Sigmoid colon (tissue), 7 donors: ENCODE data around the gene RHOB. TPM values are rescaled to one million over a fixed set of nuclear protein-coding genes. Genes with fewer than 3 reads are reported as not detected.
A peak's percentile ranks its signal among the peaks of the same experiment; 100 is the strongest.

Experiments used
- DNase-seq: peaks from one replicate; pipeline ENCODE4 v3.0.0-alpha.2; 2019
- H3K27ac ChIP-seq, 4 donors: fragments of 200-600 bp; sonication (generic); one replicate each; pipeline ENCODE4 v1.5.1; 2016 to 2019; ENCODE audit warnings: mild to moderate bottlenecking in 1 of 4
- H3K27me3 ChIP-seq, 3 donors: fragments of 200-600 bp; sonication (generic); one replicate each; pipeline ENCODE4 v1.5.1; 2019; ENCODE audit warnings: mild to moderate bottlenecking in 1 of 3
- H3K36me3 ChIP-seq, 4 donors: fragments of 200-600 bp; sonication (generic); one replicate each; pipeline ENCODE4 v1.5.1; 2016 to 2019
- H3K4me1 ChIP-seq, 4 donors: fragments of 200-600 bp; sonication (generic); one replicate each; pipeline ENCODE4 v1.5.1; 2017 to 2019
- H3K4me3 ChIP-seq, 4 donors: fragments of 200-600 bp; sonication (generic); one replicate each; pipeline ENCODE4 v1.5.1; 2017 to 2019; ENCODE audit warnings: mild to moderate bottlenecking in 2 of 4, moderate library complexity in 1 of 4
- H3K9me3 ChIP-seq, 4 donors: fragments of 200-600 bp in 3 of 4; sonication (generic) in 3 of 4; one replicate each; pipeline versions ENCODE4 v1.5.1 to v1.6.1; 2013 to 2019
- EP300 ChIP-seq, 4 donors: sonication (generic); formaldehyde crosslinking; IDR thresholded peaks; one replicate each; pipeline ENCODE4 v1.6.1; 2017; ENCODE audit warnings: antibody characterized with exemption in 4 of 4
- POLR2A ChIP-seq, 2 donors: fragments of 450-650 bp; IDR thresholded peaks; one replicate each; pipeline ENCODE4 v1.6.1; 2016; ENCODE audit warnings: antibody characterized with exemption in 2 of 2, mild to moderate bottlenecking in 2 of 2, moderate library complexity in 2 of 2
- POLR2AphosphoS5 ChIP-seq, 4 donors: sonication (generic); formaldehyde crosslinking; IDR thresholded peaks; one replicate each; pipeline ENCODE4 v1.6.1; 2017; ENCODE audit warnings: antibody characterized with exemption in 4 of 4
- WGBS, 2 donors: extraction: QIAGEN DNeasy Blood & Tissue Kit; methylation state at CpG; one replicate each; pipeline ENCODE4 v1.1.7; 2013; 5-methylcytosine and 5-hydroxymethylcytosine counted together
- intact Hi-C: fragments of 100-400 bp; cut with DNase I; formaldehyde crosslinking; loops from one replicate; pipeline ENCODE4 v1.15.1; 2023
- polyA plus RNA-seq, 3 donors: library from polyadenylated mRNA; stranded (reverse); fragments of 200-250 nt; gene quantifications; one replicate each; pipeline ENCODE4 v1.2.3, GENCODE V29; 2013
- total RNA-seq, 4 donors: library from RNA; depleted of rRNA; stranded (reverse); fragments of >200 nt; gene quantifications; one replicate each; pipeline ENCODE4 v1.1.0, GENCODE V29; 2016
- TF ChIP-seq, protein P1 (sequence below), 4 experiments: fragments of 450-650 bp in 3 of 4; fragments of 200-600 bp in 1 of 4; IDR thresholded peaks; one replicate each; pipeline ENCODE4 v1.5.1; 2016 to 2019; ENCODE audit warnings: antibody characterized with exemption in 4 of 4, mild to moderate bottlenecking in 3 of 4, moderate library complexity in 2 of 4
- donor health status: healthy with polysubstance abuse.
- donor health status: Bipolar disorder and iron deficiency.
- donor health status: healthy.

Gene RHOB
- total and polyA plus RNA-seq, 7 donors = 60.6 to 1,323 (median 753) TPM

DNA sequence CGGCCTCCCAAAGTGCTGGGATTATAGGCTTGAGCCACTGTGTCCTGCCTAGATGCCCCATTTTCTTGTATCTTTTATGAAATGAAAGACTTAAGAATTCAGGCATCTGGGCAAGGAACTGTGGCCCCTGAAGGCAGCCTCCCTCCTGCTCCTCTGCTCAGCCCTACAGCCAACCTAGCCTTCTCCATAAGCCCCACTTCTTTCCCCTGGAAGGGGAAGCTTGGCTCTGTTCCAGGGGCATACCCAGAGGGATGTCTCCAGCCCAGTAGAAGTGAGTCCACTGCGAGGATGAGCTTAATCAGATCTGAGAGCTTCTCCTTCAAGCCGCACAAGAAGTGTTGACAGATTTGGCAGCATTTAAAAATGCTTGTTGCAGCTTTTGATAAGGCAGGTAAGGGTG lies 39.7 kb downstream of the RHOB start:
- no peak for TF ChIP-seq POLR2A (IDR thresholded peaks at IDR 0.05)
- TF ChIP-seq POLR2AphosphoS5 (IDR thresholded peaks at IDR 0.05) = no peak
- TF ChIP-seq EP300 (IDR thresholded peaks at IDR 0.05) = no peak
- TF ChIP-seq, protein P1, sequence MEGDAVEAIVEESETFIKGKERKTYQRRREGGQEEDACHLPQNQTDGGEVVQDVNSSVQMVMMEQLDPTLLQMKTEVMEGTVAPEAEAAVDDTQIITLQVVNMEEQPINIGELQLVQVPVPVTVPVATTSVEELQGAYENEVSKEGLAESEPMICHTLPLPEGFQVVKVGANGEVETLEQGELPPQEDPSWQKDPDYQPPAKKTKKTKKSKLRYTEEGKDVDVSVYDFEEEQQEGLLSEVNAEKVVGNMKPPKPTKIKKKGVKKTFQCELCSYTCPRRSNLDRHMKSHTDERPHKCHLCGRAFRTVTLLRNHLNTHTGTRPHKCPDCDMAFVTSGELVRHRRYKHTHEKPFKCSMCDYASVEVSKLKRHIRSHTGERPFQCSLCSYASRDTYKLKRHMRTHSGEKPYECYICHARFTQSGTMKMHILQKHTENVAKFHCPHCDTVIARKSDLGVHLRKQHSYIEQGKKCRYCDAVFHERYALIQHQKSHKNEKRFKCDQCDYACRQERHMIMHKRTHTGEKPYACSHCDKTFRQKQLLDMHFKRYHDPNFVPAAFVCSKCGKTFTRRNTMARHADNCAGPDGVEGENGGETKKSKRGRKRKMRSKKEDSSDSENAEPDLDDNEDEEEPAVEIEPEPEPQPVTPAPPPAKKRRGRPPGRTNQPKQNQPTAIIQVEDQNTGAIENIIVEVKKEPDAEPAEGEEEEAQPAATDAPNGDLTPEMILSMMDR (IDR thresholded peaks at IDR 0.05) = no peak
- WGBS, 2 donors = 82 to 93% methylated on average over 3 of the region's 3 CpGs
- Histone ChIP-seq H3K9me3 (no peaks in the 10 kb centered on the region), H3K36me3 (no peaks in the 10 kb centered on the region), H3K27ac (no peak overlapping the region), H3K4me3 (no peak overlapping the region), H3K27me3 (no peaks in the 10 kb centered on the region), H3K4me1 (peaks cover 0 to 68% (median 57%) of the 10 kb centered on the region in 4 donors)
- intact Hi-C loops = no loop called here
- DNase-seq = peak; percentile 50

DNA sequence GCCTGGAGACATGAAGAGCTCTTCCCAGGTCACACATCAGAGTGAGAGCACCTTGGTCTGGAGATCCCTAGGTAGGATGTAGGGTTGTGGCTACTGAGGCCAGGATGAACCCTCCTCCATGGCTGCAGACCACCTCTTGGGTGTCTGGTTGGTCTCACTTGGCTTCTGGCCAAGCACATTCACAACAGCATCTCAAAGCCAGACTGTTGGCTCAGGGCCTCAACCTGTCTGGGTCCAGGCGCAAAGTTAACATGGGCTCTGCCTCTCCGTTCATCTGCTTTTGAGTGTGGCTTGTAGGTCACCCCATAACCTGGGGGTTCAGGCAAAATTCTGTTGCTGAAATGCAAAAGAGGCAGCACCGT lies 40.1 kb downstream of the RHOB start:
- no peaks in the 10 kb centered on the region for H3K36me3 ChIP-seq
- no peaks in the 10 kb centered on the region for H3K9me3 ChIP-seq
- 66 to 86% methylated on average over 3 of the region's 3 CpGs for WGBS, 2 donors
- H3K27me3 ChIP-seq = no peaks in the 10 kb centered on the region
- peaks cover 4 to 68% (median 58%) of the 10 kb centered on the region in 4 donors for H3K4me1 ChIP-seq
- intact Hi-C loops = no loop called here
- peak; percentile 63 for DNase-seq
- H3K4me3 ChIP-seq = no peak overlapping the region
- TF ChIP-seq, protein P1 (IDR thresholded peaks at IDR 0.05) = no peak
- no peak for TF ChIP-seq POLR2AphosphoS5 (IDR thresholded peaks at IDR 0.05)
- TF ChIP-seq EP300 (IDR thresholded peaks at IDR 0.05) = no peak
- no peak for TF ChIP-seq POLR2A (IDR thresholded peaks at IDR 0.05)
- H3K27ac ChIP-seq = no peak overlapping the region

DNA sequence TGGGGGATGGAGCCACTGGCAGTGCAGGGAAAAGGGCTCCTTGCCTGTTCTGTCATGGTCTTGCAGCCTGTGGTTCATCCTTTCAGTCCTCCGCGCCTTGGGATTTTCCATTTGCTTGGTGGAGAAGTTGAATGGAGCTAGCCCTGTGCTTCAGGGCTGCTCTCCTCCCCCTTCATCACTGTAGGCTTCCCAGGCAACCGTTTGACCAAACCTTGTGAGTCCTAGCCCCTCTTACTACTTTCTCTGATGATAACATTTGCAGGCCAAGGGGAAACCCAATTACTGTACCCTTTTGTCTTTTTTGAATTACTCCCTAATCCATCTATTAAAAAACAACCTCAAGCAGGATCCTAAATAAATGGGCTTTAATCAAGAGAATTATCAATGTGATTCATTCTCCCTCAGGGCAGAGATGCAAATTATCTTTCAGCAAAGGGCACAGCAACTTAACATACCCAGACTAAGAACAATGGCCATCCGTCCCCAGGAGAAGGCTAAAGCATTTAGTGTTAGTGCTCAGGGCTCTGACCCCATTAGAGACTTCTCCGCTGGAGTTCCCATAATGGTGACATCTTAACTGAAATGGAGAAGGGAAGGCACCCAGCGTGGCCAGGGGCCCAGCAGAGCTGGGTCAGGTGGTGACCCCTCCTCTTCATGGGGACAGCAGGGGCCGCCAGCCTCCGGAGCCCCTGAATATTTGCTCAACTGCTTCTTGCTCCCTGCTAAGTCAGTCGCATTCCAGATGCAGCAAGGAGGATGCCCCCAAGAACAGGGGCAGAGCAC lies 40.7 kb downstream of the RHOB start:
- H3K9me3 ChIP-seq = no peaks in the 10 kb centered on the region
- no peaks in the 10 kb centered on the region for H3K36me3 ChIP-seq
- peaks cover 4 to 68% (median 59%) of the 10 kb centered on the region in 4 donors for H3K4me1 ChIP-seq
- intact Hi-C loops = loop anchor here (2.0 kb wide), 1 partner anchor 33 kb away; no protein-coding TSS in a partner anchor
- H3K4me3 ChIP-seq = no peak overlapping the region
- DNase-seq = peak; percentile 56
- WGBS, 2 donors = 86 to 88% methylated on average over 9 of the region's 9 CpGs
- peak overlapping the region in 3 of 4 donors; percentile 22 to 84 (median 83) for H3K27ac ChIP-seq
- H3K27me3 ChIP-seq = no peaks in the 10 kb centered on the region
- TF ChIP-seq EP300 (IDR thresholded peaks at IDR 0.05) (no peak), POLR2AphosphoS5 (IDR thresholded peaks at IDR 0.05) (no peak), POLR2A (IDR thresholded peaks at IDR 0.05) (no peak)
- TF ChIP-seq, protein P1 (IDR thresholded peaks at IDR 0.05) = no peak

DNA sequence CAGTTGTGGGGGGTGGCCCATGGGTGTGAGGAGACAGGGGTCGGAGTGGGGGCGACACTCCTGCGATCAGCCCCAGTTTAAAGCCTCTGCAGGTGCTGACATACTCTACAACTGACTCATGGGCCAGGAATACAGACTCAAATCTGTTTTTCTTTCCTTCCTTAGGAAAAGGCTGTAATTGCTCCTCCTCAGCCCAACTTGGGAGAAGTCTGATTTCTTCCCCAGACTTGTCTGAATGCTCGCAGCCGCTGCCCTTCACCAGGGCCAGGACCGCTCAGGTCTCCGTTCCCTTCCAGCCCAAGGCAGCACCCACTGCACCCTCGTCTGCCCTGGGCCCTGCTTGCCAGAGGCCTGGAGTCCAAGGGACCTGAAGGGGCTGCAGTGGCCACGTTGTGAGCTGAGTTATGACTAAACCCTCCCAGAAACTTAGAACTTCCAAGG lies 41.3 kb downstream of the RHOB start:
- DNase-seq = peak; percentile 60
- no peak for TF ChIP-seq POLR2A (IDR thresholded peaks at IDR 0.05)
- TF ChIP-seq, protein P1 (IDR thresholded peaks at IDR 0.05) = no peak
- no peak for TF ChIP-seq EP300 (IDR thresholded peaks at IDR 0.05)
- TF ChIP-seq POLR2AphosphoS5 (IDR thresholded peaks at IDR 0.05) = no peak
- intact Hi-C loops = loop anchor here (2.0 kb wide), 1 partner anchor 33 kb away; no protein-coding TSS in a partner anchor
- no peaks in the 10 kb centered on the region for H3K27me3 ChIP-seq
- WGBS, 2 donors = 89 to 91% methylated on average over 9 of the region's 9 CpGs
- H3K27ac ChIP-seq = peak overlapping the region in 3 of 4 donors; percentile 22 to 84 (median 83)
- H3K4me3 ChIP-seq = no peak overlapping the region
- H3K36me3 ChIP-seq = no peaks in the 10 kb centered on the region
- H3K4me1 ChIP-seq = peaks cover 4 to 68% (median 58%) of the 10 kb centered on the region in 4 donors
- H3K9me3 ChIP-seq = no peaks in the 10 kb centered on the region
